ENCODE data around the gene CYTH3. TPM values are rescaled to one million over a fixed set of nuclear protein-coding genes. Genes with fewer than 3 reads are reported as not detected.

The CYTH3 gene
- total and polyA plus RNA-seq, 2 of the 8 experiments (the other 6 are each of a cell fraction or from before 2014, with no cell fraction given), result 10.3 to 11.9 TPM

GRCh38 chr7:6306471-6306870, 34.0 kb upstream of the CYTH3 start:
- Histone ChIP-seq H3K4ac (replicated peaks; ENCODE audit: insufficient read length, low read depth, low read length) (no peak overlapping the region), H3K14ac (ENCODE audit: insufficient read length) (no peak overlapping the region), H2BK20ac (ENCODE audit: low read length) (no peak overlapping the region), H3K4me3 (ENCODE audit: extremely low read depth in 1 of 4, insufficient read depth in 2 of 4, low read depth in 3 of 4, low read length in 4 of 4) (no peak overlapping the region), H3K4me1 (replicated peaks in 1 of 4; ENCODE audit: control insufficient read depth in 3 of 4, insufficient read depth in 4 of 4, low read length in 3 of 4) (no peaks in the 10 kb centered on the region), H3K4me2 (ENCODE audit: insufficient read depth in 1 of 2, low read depth in 2 of 2, low read length in 2 of 2) (no peak overlapping the region), H2BK12ac (ENCODE audit: low read depth, low read length) (no peak overlapping the region), H3K79me1 (ENCODE audit: low read depth, low read length) (no peaks in the 10 kb centered on the region), H3K27ac (ENCODE audit: low read depth, low read length) (no peak overlapping the region), H3K18ac (ENCODE audit: extremely low read depth, low read length) (no peak overlapping the region), H3K79me2 (ENCODE audit: control insufficient read depth in 1 of 2, insufficient read depth in 2 of 2, low read length in 2 of 2) (no peaks in the 10 kb centered on the region), H2BK120ac (replicated peaks; ENCODE audit: low read depth, low read length) (no peak overlapping the region), H3K9me3 (ENCODE audit: insufficient read depth in 2 of 2, low read depth in 1 of 2, low read length in 1 of 2) (no peaks in the 10 kb centered on the region), H2BK5ac (ENCODE audit: low read depth, low read length) (no peak overlapping the region), H2AFZ (ENCODE audit: low read length) (no peak overlapping the region), H3K27me3 (replicated peaks in 1 of 4; ENCODE audit: control insufficient read depth in 3 of 4, extremely low read depth in 1 of 4, insufficient read depth in 3 of 4, low read length in 3 of 4) (no peaks in the 10 kb centered on the region), H4K8ac (ENCODE audit: extremely low read depth, insufficient read depth, low read length) (no peak overlapping the region), H2AK5ac (ENCODE audit: low read depth, low read length) (no peak overlapping the region), H4K5ac (ENCODE audit: insufficient read length, low read depth, low read length) (no peak overlapping the region), H3K9ac (replicated peaks in 1 of 4; ENCODE audit: extremely low read depth in 1 of 4, low read depth in 3 of 4, low read length in 3 of 4) (no peak overlapping the region), H2BK15ac (ENCODE audit: low read length) (no peak overlapping the region), H3K56ac (replicated peaks; ENCODE audit: insufficient read length, low read depth, low read length) (no peak overlapping the region), H4K91ac (replicated peaks; ENCODE audit: insufficient read length, low read length) (no peak overlapping the region), H3K23me2 (ENCODE audit: low read depth, low read length) (no peaks in the 10 kb centered on the region), H3K23ac (ENCODE audit: insufficient read length) (no peak overlapping the region), H3K36me3 (ENCODE audit: control insufficient read depth in 2 of 4, insufficient read depth in 4 of 4, low read length in 3 of 4) (no peaks in the 10 kb centered on the region), H4K20me1 (replicated peaks in 1 of 2; ENCODE audit: control insufficient read depth in 1 of 2, insufficient read depth in 2 of 2, low read length in 2 of 2) (no peaks in the 10 kb centered on the region)
- 94% methylated on average over 3 of the region's 3 CpGs; no CpG with 5 or more reads in 1 of the 2 experiments for WGBS, 2 experiments (ENCODE audit: extremely low coverage in 1 of 2, insufficient coverage in 1 of 2, insufficient read length in 1 of 2, insufficient replicate concordance in 2 of 2, low coverage in 1 of 2, low lambda C conversion rate in 2 of 2, missing lambda C conversion rate in 1 of 2)
- DNase-seq (ENCODE audit: low read depth in 1 of 2, low spot score in 2 of 2), result no peak
- CTCF ChIA-PET (ENCODE audit: partially characterized antibody), result interaction anchor here (0.6 to 2.1 kb wide), 2 partner anchors 17 to 239 kb away, joined by 3 to 8 read pairs; no protein-coding TSS in a partner anchor
- no peak for FAIRE-seq
- POLR2A ChIA-PET (ENCODE audit: partially characterized antibody), result no interaction called here
- TF ChIP-seq CHD1 (IDR thresholded peaks at IDR 0.05; ENCODE audit: low read depth, low read length), result no peak
- TF ChIP-seq SP1 (IDR thresholded peaks at IDR 0.05; ENCODE audit: low read depth, low read length), result no peak
- TF ChIP-seq TAF7 (optimal IDR thresholded peaks at IDR 0.05; ENCODE audit: borderline replicate concordance, low read depth, low read length), result no peak
- TF ChIP-seq SAP30 (IDR thresholded peaks at IDR 0.05; ENCODE audit: insufficient read depth, insufficient replicate concordance, low read length), result no peak
- no peak for TF ChIP-seq SRF (IDR thresholded peaks at IDR 0.05; ENCODE audit: low read depth, low read length)
- no peak for TF ChIP-seq KDM5A (IDR thresholded peaks at IDR 0.05; ENCODE audit: low read length)
- no peak for TF ChIP-seq NANOG (IDR thresholded peaks at IDR 0.05; ENCODE audit: insufficient read depth, low read depth, low read length, poor library complexity, severe bottlenecking)
- no peak for TF ChIP-seq CEBPB (IDR thresholded peaks at IDR 0.05; ENCODE audit: low read depth, low read length)
- no peak for TF ChIP-seq YY1 (IDR thresholded peaks at IDR 0.05; ENCODE audit: low read depth, low read length)
- TF ChIP-seq CBX8 (IDR thresholded peaks at IDR 0.05; ENCODE audit: borderline replicate concordance, low read depth, low read length), result no peak
- no peak for TF ChIP-seq SIX5 (IDR thresholded peaks at IDR 0.05; ENCODE audit: low read depth, low read length)
- TF ChIP-seq CTBP2 (IDR thresholded peaks at IDR 0.05; ENCODE audit: borderline replicate concordance, insufficient read depth, insufficient read length, low read length), result no peak
- TF ChIP-seq BRCA1 (IDR thresholded peaks at IDR 0.05; ENCODE audit: low read depth, low read length), result no peak
- TF ChIP-seq SUZ12 (IDR thresholded peaks at IDR 0.05; ENCODE audit: low read length), result no peak
- TF ChIP-seq EP300 (IDR thresholded peaks at IDR 0.05; ENCODE audit: borderline replicate concordance in 1 of 2, low read depth in 2 of 2, low read length in 2 of 2), result no peak

Data from H1 (cell line).